Uterus (tissue), 2 donors: ENCODE data around the gene AIG1.

Experiments used
- POLR2A ChIP-seq, 2 donors: fragments of 450-650 bp; IDR thresholded peaks; one replicate each; pipeline ENCODE4 v1.6.1; 2016; ENCODE audit warnings: antibody characterized with exemption in 2 of 2, mild to moderate bottlenecking in 1 of 2, moderate library complexity in 1 of 2
- TF ChIP-seq, protein P1 (sequence below), 4 experiments: fragments of 200-600 bp in 2 of 4; fragments of 450-650 bp in 2 of 4; sonication (generic) in 2 of 4; IDR thresholded peaks; one replicate each; pipeline ENCODE4 v1.5.1; 2016 to 2019; ENCODE audit warnings: antibody characterized with exemption in 4 of 4, mild to moderate bottlenecking in 2 of 4, moderate library complexity in 1 of 4

DNA sequence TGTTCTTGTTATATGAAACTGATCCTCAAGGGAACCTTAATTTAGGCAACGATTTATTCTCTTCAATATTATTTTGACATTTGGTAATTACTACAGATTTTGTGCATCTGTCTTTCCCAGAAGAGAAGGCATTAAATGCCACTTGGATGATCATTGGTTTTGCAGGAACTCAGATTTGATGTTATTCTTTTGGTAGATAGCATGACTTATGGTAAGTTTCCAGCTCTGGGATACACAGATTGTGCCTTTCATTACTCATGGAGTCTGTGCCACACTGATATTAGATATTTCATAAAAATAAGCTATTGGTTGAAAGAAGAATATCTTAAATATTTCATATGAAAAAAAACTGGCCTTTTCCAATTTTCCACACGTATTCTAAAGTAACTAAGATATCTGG, 120.1 kb downstream of the AIG1 start:
- TF ChIP-seq POLR2A (IDR thresholded peaks at IDR 0.05): no peak
- TF ChIP-seq, protein P1, sequence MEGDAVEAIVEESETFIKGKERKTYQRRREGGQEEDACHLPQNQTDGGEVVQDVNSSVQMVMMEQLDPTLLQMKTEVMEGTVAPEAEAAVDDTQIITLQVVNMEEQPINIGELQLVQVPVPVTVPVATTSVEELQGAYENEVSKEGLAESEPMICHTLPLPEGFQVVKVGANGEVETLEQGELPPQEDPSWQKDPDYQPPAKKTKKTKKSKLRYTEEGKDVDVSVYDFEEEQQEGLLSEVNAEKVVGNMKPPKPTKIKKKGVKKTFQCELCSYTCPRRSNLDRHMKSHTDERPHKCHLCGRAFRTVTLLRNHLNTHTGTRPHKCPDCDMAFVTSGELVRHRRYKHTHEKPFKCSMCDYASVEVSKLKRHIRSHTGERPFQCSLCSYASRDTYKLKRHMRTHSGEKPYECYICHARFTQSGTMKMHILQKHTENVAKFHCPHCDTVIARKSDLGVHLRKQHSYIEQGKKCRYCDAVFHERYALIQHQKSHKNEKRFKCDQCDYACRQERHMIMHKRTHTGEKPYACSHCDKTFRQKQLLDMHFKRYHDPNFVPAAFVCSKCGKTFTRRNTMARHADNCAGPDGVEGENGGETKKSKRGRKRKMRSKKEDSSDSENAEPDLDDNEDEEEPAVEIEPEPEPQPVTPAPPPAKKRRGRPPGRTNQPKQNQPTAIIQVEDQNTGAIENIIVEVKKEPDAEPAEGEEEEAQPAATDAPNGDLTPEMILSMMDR (IDR thresholded peaks at IDR 0.05): no peak
